Gastroesophageal sphincter (tissue), 3 donors: ENCODE measurements around the gene IGFL4.

Source experiments
- POLR2AphosphoS5 ChIP-seq: sonication (generic); formaldehyde crosslinking; IDR thresholded peaks from one replicate; pipeline ENCODE4 v1.6.1; 2017; ENCODE audit warnings: antibody characterized with exemption
- TF ChIP-seq, protein P1 (sequence below), 4 experiments: fragments of 200-600 bp in 2 of 4; fragments of 450-650 bp in 2 of 4; sonication (generic) in 1 of 4; IDR thresholded peaks; one replicate each; pipeline ENCODE4 v1.5.1; 2017 to 2019; ENCODE audit warnings: antibody characterized with exemption in 4 of 4, mild to moderate bottlenecking in 2 of 4, moderate library complexity in 2 of 4

GRCh38 chr19:46035546-46035945 lies 5.3 kb downstream of the IGFL4 start:
- TF ChIP-seq, protein P1, sequence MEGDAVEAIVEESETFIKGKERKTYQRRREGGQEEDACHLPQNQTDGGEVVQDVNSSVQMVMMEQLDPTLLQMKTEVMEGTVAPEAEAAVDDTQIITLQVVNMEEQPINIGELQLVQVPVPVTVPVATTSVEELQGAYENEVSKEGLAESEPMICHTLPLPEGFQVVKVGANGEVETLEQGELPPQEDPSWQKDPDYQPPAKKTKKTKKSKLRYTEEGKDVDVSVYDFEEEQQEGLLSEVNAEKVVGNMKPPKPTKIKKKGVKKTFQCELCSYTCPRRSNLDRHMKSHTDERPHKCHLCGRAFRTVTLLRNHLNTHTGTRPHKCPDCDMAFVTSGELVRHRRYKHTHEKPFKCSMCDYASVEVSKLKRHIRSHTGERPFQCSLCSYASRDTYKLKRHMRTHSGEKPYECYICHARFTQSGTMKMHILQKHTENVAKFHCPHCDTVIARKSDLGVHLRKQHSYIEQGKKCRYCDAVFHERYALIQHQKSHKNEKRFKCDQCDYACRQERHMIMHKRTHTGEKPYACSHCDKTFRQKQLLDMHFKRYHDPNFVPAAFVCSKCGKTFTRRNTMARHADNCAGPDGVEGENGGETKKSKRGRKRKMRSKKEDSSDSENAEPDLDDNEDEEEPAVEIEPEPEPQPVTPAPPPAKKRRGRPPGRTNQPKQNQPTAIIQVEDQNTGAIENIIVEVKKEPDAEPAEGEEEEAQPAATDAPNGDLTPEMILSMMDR (IDR thresholded peaks at IDR 0.05): no peak
- TF ChIP-seq POLR2AphosphoS5: no peak
